Measurements from ENCODE around the gene PODN.

The PODN gene

DNA sequence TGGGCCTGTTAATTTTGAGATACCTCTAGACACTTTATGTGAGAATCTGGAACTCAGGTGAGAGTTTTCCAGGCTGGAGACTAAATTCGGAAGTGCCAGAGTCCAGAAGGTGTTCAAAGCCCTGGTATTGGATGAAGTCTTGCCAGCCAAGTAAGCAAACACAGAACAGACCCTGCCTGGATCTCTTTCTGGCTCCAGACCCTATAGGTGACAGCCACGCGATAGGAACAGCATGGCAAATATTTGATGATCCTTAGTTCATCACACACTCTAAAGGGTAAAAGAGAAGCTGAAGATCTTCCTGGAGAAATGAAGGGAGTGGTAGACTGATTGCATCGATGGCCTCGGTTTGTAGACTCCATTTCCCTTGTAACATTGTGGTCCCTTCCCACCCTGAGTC, 49.7 kb downstream of the PODN start:
- Histone ChIP-seq H3K27ac (ENCODE audit: low read length, poor library complexity, severe bottlenecking) (no peak overlapping the region), H2BK120ac (ENCODE audit: low read depth, low read length) (peak overlapping the region; percentile 90), H3K36me3 (ENCODE audit: control insufficient read depth in 1 of 2, insufficient read depth in 2 of 2, low read depth in 1 of 2, low read length in 2 of 2) (no peaks in the 10 kb centered on the region), H3K4me1 (ENCODE audit: control insufficient read depth, insufficient read depth, low read depth, low read length) (peaks cover 14% of the 10 kb centered on the region), H4K91ac (ENCODE audit: low read length) (no peak overlapping the region), H2BK5ac (ENCODE audit: low read depth, low read length, poor library complexity, severe bottlenecking) (no peak overlapping the region), H3K4me2 (ENCODE audit: low read length, poor library complexity, severe bottlenecking) (no peak overlapping the region), H3K27me3 (ENCODE audit: control insufficient read depth in 1 of 2, insufficient read depth in 1 of 2, low read length in 2 of 2) (no peaks in the 10 kb centered on the region), H4K8ac (ENCODE audit: low read length) (peak overlapping the region; percentile 73), H3K79me1 (replicated peaks; ENCODE audit: low read length, poor library complexity, severe bottlenecking) (no peaks in the 10 kb centered on the region), H3K4me3 (ENCODE audit: insufficient read depth in 1 of 2, low read depth in 1 of 2, low read length in 2 of 2) (no peak overlapping the region), H2AFZ (ENCODE audit: low read depth, low read length) (no peak overlapping the region), H2BK12ac (ENCODE audit: low read length in 2 of 2) (peak overlapping the region; percentile 35 to 85), H3K9me3 (ENCODE audit: control insufficient read depth, low read length) (peaks cover 9% of the 10 kb centered on the region), H3K18ac (ENCODE audit: low read depth in 1 of 2, low read length in 2 of 2) (peak overlapping the region in 1 of 2 experiments; percentile 77), H3K9ac (ENCODE audit: low read length) (no peak overlapping the region), H3K14ac (ENCODE audit: low read length in 2 of 2) (no peak overlapping the region), H3K4ac (ENCODE audit: low read depth in 1 of 2, low read length in 2 of 2) (peak overlapping the region; percentile 29 to 94), H2AK5ac (ENCODE audit: low read length, severe bottlenecking) (no peak overlapping the region), H2BK15ac (ENCODE audit: low read depth, poor library complexity, severe bottlenecking) (no peak overlapping the region), H3K23ac (ENCODE audit: low read length in 2 of 2) (no peak overlapping the region)
- 80% methylated on average over 5 of the region's 5 CpGs for WGBS
- DNase-seq, result no peak

DNA sequence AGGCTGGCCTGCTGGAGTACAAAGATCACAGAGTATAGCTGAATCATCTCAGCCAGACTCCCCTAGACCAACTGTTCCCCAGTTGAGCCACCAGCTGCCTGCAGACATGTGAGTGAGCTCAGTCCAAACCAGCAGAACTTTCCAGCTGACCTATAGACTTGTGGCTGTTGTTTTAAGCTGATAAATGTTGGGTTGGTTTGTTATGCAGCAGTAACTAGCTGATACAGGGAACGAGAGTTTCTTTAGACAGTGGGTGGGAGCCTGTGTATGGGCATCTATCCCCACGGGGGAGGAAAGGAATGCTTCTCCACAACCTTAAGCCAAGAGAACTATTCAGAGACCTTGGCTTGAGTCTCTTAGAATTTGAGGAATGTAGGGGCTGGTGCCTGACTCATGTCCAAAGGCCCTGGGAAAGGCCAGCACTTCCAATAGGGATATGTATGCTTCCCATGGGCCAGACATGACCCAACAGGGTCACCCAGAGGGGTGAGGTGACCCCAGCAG, 50.3 kb downstream of the PODN start:
- H3K4me3 ChIP-seq (ENCODE audit: insufficient read depth in 1 of 2, low read depth in 1 of 2, low read length in 2 of 2), result no peak overlapping the region
- H2BK5ac ChIP-seq (ENCODE audit: low read depth, low read length, poor library complexity, severe bottlenecking), result no peak overlapping the region
- no peaks in the 10 kb centered on the region for H3K36me3 ChIP-seq (ENCODE audit: control insufficient read depth in 1 of 2, insufficient read depth in 2 of 2, low read depth in 1 of 2, low read length in 2 of 2)
- no peak overlapping the region for H3K14ac ChIP-seq (ENCODE audit: low read length in 2 of 2)
- H3K18ac ChIP-seq (ENCODE audit: low read depth in 1 of 2, low read length in 2 of 2), result peak overlapping the region; percentile 77 to 79
- peaks cover 9% of the 10 kb centered on the region for H3K9me3 ChIP-seq (ENCODE audit: control insufficient read depth, low read length)
- H3K4me1 ChIP-seq (ENCODE audit: control insufficient read depth, insufficient read depth, low read depth, low read length), result peaks cover 14% of the 10 kb centered on the region
- H3K27me3 ChIP-seq (ENCODE audit: control insufficient read depth in 1 of 2, insufficient read depth in 1 of 2, low read length in 2 of 2), result no peaks in the 10 kb centered on the region
- no peaks in the 10 kb centered on the region for H3K79me1 ChIP-seq (replicated peaks; ENCODE audit: low read length, poor library complexity, severe bottlenecking)
- peak overlapping the region; percentile 3 for H2BK15ac ChIP-seq (ENCODE audit: low read depth, poor library complexity, severe bottlenecking)
- H2BK12ac ChIP-seq (ENCODE audit: low read length in 2 of 2), result peak overlapping the region; percentile 91 to 100
- H2AFZ ChIP-seq (ENCODE audit: low read depth, low read length), result no peak overlapping the region
- H3K4ac ChIP-seq (ENCODE audit: low read depth in 1 of 2, low read length in 2 of 2), result peak overlapping the region; percentile 94 to 99
- no peak overlapping the region for H3K9ac ChIP-seq (ENCODE audit: low read length)
- no peak overlapping the region for H3K27ac ChIP-seq (ENCODE audit: low read length, poor library complexity, severe bottlenecking)
- WGBS, result 9% methylated on average over 2 of the region's 2 CpGs
- no peak overlapping the region for H2AK5ac ChIP-seq (ENCODE audit: low read length, severe bottlenecking)
- peak; percentile 78 for DNase-seq
- H4K8ac ChIP-seq (ENCODE audit: low read length), result no peak overlapping the region
- peak overlapping the region; percentile 99 for H4K91ac ChIP-seq (ENCODE audit: low read length)
- no peak overlapping the region for H3K23ac ChIP-seq (ENCODE audit: low read length in 2 of 2)
- H3K4me2 ChIP-seq (ENCODE audit: low read length, poor library complexity, severe bottlenecking), result no peak overlapping the region
- H2BK120ac ChIP-seq (ENCODE audit: low read depth, low read length), result peak overlapping the region; percentile 100

DNA sequence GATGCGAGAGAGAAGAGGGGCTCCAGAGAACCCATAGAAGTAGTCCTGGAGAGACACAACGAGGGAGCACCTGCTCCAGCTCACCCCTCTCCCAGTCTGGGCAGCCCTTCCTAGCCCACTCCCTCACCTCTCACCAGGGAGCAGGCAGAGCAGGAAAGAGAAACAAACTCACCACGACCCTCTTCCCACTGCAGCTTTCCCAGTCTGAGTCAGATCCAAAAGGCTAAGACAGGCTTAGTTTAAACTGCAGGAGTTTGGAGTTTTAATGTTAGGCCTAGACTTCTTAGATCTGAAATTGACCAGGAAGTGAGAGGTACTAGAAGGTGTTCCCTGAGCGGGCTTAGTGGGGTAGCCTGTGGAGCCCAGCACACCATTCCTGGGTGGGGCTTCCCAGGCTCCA, 50.8 kb downstream of the PODN start:
- peak overlapping the region; percentile 94 to 99 for H3K4ac ChIP-seq (ENCODE audit: low read depth in 1 of 2, low read length in 2 of 2)
- peak overlapping the region; percentile 56 for H4K8ac ChIP-seq (ENCODE audit: low read length)
- no peak overlapping the region for H3K9ac ChIP-seq (ENCODE audit: low read length)
- H2BK5ac ChIP-seq (ENCODE audit: low read depth, low read length, poor library complexity, severe bottlenecking), result no peak overlapping the region
- DNase-seq, result peak; percentile 32
- peak overlapping the region; percentile 97 to 100 for H2BK12ac ChIP-seq (ENCODE audit: low read length in 2 of 2)
- H2AK5ac ChIP-seq (ENCODE audit: low read length, severe bottlenecking), result no peak overlapping the region
- H3K23ac ChIP-seq (ENCODE audit: low read length in 2 of 2), result no peak overlapping the region
- peak overlapping the region; percentile 65 to 79 for H3K18ac ChIP-seq (ENCODE audit: low read depth in 1 of 2, low read length in 2 of 2)
- H4K91ac ChIP-seq (ENCODE audit: low read length), result peak overlapping the region; percentile 99
- no peaks in the 10 kb centered on the region for H3K79me1 ChIP-seq (replicated peaks; ENCODE audit: low read length, poor library complexity, severe bottlenecking)
- no peak overlapping the region for H3K4me2 ChIP-seq (ENCODE audit: low read length, poor library complexity, severe bottlenecking)
- no peak overlapping the region for H3K4me3 ChIP-seq (ENCODE audit: insufficient read depth in 1 of 2, low read depth in 1 of 2, low read length in 2 of 2)
- no peaks in the 10 kb centered on the region for H3K36me3 ChIP-seq (ENCODE audit: control insufficient read depth in 1 of 2, insufficient read depth in 2 of 2, low read depth in 1 of 2, low read length in 2 of 2)
- no peak overlapping the region for H3K14ac ChIP-seq (ENCODE audit: low read length in 2 of 2)
- H2BK120ac ChIP-seq (ENCODE audit: low read depth, low read length), result peak overlapping the region; percentile 100
- H2AFZ ChIP-seq (ENCODE audit: low read depth, low read length), result no peak overlapping the region
- no peaks in the 10 kb centered on the region for H3K27me3 ChIP-seq (ENCODE audit: control insufficient read depth in 1 of 2, insufficient read depth in 1 of 2, low read length in 2 of 2)
- H3K9me3 ChIP-seq (ENCODE audit: control insufficient read depth, low read length), result peaks cover 9% of the 10 kb centered on the region
- H2BK15ac ChIP-seq (ENCODE audit: low read depth, poor library complexity, severe bottlenecking), result peak overlapping the region; percentile 73
- WGBS, result 90% methylated on average over 3 of the region's 4 CpGs
- H3K27ac ChIP-seq (ENCODE audit: low read length, poor library complexity, severe bottlenecking), result no peak overlapping the region
- H3K4me1 ChIP-seq (ENCODE audit: control insufficient read depth, insufficient read depth, low read depth, low read length), result peaks cover 14% of the 10 kb centered on the region

DNA sequence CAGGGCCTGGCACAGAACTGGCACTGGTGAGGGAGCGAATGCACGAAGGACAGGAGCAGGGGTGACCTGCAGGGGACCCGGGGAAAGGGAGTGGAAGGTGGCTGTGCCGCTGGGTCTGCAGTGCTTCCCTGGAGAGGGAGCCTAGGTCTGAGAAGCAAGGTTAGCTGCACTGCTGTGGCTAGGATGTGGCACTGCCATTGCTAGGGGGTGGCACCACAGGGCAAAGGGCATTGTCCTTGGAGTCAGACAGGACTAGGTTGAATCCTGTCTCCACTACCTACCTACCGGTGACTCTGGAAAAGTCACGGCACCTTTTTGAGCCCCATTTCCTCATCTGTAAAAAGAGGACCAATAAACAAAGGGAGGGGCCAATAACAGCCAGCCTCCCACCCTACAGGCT, 52.1 kb downstream of the PODN start:
- Histone ChIP-seq H3K14ac (ENCODE audit: low read length in 2 of 2) (peak overlapping the region in 1 of 2 experiments; percentile 91), H3K9ac (ENCODE audit: low read length) (no peak overlapping the region), H3K23ac (ENCODE audit: low read length in 2 of 2) (no peak overlapping the region), H3K4me1 (ENCODE audit: control insufficient read depth, insufficient read depth, low read depth, low read length) (peaks cover 14% of the 10 kb centered on the region), H3K79me1 (replicated peaks; ENCODE audit: low read length, poor library complexity, severe bottlenecking) (no peaks in the 10 kb centered on the region), H2BK12ac (ENCODE audit: low read length in 2 of 2) (peak overlapping the region; percentile 97 to 100), H2BK120ac (ENCODE audit: low read depth, low read length) (peak overlapping the region; percentile 100), H2AK5ac (ENCODE audit: low read length, severe bottlenecking) (no peak overlapping the region), H2BK15ac (ENCODE audit: low read depth, poor library complexity, severe bottlenecking) (peak overlapping the region; percentile 38), H3K4ac (ENCODE audit: low read depth in 1 of 2, low read length in 2 of 2) (peak overlapping the region; percentile 94 to 99), H3K18ac (ENCODE audit: low read depth in 1 of 2, low read length in 2 of 2) (peak overlapping the region; percentile 96 to 98), H4K8ac (ENCODE audit: low read length) (peak overlapping the region; percentile 79), H3K36me3 (ENCODE audit: control insufficient read depth in 1 of 2, insufficient read depth in 2 of 2, low read depth in 1 of 2, low read length in 2 of 2) (no peaks in the 10 kb centered on the region), H3K4me3 (ENCODE audit: insufficient read depth in 1 of 2, low read depth in 1 of 2, low read length in 2 of 2) (no peak overlapping the region), H2BK5ac (ENCODE audit: low read depth, low read length, poor library complexity, severe bottlenecking) (no peak overlapping the region), H3K9me3 (ENCODE audit: control insufficient read depth, low read length) (peaks cover 9% of the 10 kb centered on the region), H2AFZ (ENCODE audit: low read depth, low read length) (no peak overlapping the region), H3K27ac (ENCODE audit: low read length, poor library complexity, severe bottlenecking) (no peak overlapping the region), H4K91ac (ENCODE audit: low read length) (peak overlapping the region; percentile 99), H3K4me2 (ENCODE audit: low read length, poor library complexity, severe bottlenecking) (no peak overlapping the region), H3K27me3 (ENCODE audit: control insufficient read depth in 1 of 2, insufficient read depth in 1 of 2, low read length in 2 of 2) (no peaks in the 10 kb centered on the region)
- 97% methylated on average over 6 of the region's 6 CpGs for WGBS
- no peak for DNase-seq

All from mesenchymal stem cell (in vitro differentiated cells and primary cell).